SK-N-SH (cell line): Measurements from ENCODE around the gene PLCH1.
"Not testable (repeated sequence)": the region's sequence is repeated elsewhere in the genome, so short reads cannot be mapped to it uniquely, and the experiment has no call there.

Experiments
- CHD2 ChIP-seq: fragments of 150-350 bp; IDR thresholded peaks from 2 replicates; pipeline ENCODE4 v1.6.1; 2018; ENCODE audit warnings: low read length; ENCODE audit not compliant: partially characterized antibody
- FOXM1 ChIP-seq: IDR thresholded peaks from 2 replicates; pipeline ENCODE4 v1.4.0; 2012; ENCODE audit warnings: low read depth, mild to moderate bottlenecking
- GABPA ChIP-seq: IDR thresholded peaks from 2 replicates; pipeline ENCODE4 v1.4.0; 2012; ENCODE audit warnings: low read depth, mild to moderate bottlenecking
- POLR2AphosphoS5 ChIP-seq: IDR thresholded peaks from 2 replicates; pipeline ENCODE4 v1.6.1; 2012; ENCODE audit warnings: low read depth, low read length
- RXRA ChIP-seq: IDR thresholded peaks from 2 replicates; pipeline ENCODE4 v1.4.0; 2012; ENCODE audit warnings: low read depth, mild to moderate bottlenecking, borderline replicate concordance
- SMC3 ChIP-seq: IDR thresholded peaks from 2 replicates; pipeline ENCODE4 v1.6.1; 2012; ENCODE audit warnings: low read depth, low read length, improper control_type of control experiment
- YY1 ChIP-seq: IDR thresholded peaks from 2 replicates; pipeline ENCODE4 v1.4.0; 2012; ENCODE audit warnings: low read depth, mild to moderate bottlenecking
- TF ChIP-seq, protein P1 (sequence below): fragments of 200-600 bp; sonication (generic); IDR thresholded peaks from 2 replicates; pipeline ENCODE4 v1.6.1; 2017; ENCODE audit warnings: antibody characterized with exemption, mild to moderate bottlenecking, moderate library complexity
- TF ChIP-seq, protein P2 (sequence below): IDR thresholded peaks from 2 replicates; pipeline ENCODE4 v1.4.0; 2012; ENCODE audit warnings: low read depth
- TF ChIP-seq, protein P3 (sequence below): IDR thresholded peaks from 2 replicates; pipeline ENCODE4 v1.4.0; 2012; ENCODE audit warnings: low read depth, borderline replicate concordance

DNA sequence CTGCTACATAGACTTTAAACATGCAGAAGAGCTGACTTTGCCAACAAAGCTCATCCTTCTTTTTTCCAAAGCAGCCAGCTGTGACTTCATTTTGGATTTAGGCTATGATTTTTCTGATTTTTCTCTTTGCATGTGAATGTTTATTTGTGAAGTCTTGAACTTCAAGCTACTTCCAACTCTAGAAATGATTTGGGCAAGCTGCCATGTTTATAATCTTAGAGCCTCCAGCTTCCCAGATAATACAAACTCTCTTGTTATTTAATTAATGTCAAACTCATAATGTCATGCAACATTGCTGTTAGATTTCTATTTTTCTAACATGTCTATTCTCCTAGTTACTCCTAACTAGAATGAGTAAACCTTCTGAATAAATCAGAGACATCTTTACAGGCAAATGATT lies 106.4 kb downstream of the PLCH1 start:
- not testable (repeated sequence) for TF ChIP-seq SMC3, GABPA, RXRA, YY1, POLR2AphosphoS5, FOXM1, CHD2
- TF ChIP-seq, protein P1, sequence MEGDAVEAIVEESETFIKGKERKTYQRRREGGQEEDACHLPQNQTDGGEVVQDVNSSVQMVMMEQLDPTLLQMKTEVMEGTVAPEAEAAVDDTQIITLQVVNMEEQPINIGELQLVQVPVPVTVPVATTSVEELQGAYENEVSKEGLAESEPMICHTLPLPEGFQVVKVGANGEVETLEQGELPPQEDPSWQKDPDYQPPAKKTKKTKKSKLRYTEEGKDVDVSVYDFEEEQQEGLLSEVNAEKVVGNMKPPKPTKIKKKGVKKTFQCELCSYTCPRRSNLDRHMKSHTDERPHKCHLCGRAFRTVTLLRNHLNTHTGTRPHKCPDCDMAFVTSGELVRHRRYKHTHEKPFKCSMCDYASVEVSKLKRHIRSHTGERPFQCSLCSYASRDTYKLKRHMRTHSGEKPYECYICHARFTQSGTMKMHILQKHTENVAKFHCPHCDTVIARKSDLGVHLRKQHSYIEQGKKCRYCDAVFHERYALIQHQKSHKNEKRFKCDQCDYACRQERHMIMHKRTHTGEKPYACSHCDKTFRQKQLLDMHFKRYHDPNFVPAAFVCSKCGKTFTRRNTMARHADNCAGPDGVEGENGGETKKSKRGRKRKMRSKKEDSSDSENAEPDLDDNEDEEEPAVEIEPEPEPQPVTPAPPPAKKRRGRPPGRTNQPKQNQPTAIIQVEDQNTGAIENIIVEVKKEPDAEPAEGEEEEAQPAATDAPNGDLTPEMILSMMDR = not testable (repeated sequence)
- TF ChIP-seq, protein P2, sequence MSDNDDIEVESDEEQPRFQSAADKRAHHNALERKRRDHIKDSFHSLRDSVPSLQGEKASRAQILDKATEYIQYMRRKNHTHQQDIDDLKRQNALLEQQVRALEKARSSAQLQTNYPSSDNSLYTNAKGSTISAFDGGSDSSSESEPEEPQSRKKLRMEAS = not testable (repeated sequence)
- TF ChIP-seq, protein P3, sequence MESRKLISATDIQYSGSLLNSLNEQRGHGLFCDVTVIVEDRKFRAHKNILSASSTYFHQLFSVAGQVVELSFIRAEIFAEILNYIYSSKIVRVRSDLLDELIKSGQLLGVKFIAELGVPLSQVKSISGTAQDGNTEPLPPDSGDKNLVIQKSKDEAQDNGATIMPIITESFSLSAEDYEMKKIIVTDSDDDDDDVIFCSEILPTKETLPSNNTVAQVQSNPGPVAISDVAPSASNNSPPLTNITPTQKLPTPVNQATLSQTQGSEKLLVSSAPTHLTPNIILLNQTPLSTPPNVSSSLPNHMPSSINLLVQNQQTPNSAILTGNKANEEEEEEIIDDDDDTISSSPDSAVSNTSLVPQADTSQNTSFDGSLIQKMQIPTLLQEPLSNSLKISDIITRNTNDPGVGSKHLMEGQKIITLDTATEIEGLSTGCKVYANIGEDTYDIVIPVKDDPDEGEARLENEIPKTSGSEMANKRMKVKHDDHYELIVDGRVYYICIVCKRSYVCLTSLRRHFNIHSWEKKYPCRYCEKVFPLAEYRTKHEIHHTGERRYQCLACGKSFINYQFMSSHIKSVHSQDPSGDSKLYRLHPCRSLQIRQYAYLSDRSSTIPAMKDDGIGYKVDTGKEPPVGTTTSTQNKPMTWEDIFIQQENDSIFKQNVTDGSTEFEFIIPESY = not testable (repeated sequence)
